ENCODE data around the gene NAT14. TPM values are rescaled to one million over a fixed set of nuclear protein-coding genes. Genes with fewer than 3 reads are reported as not detected.
"Not testable (repeated sequence)": the region's sequence is repeated elsewhere in the genome, so short reads cannot be mapped to it uniquely, and the experiment has no call there.

The NAT14 gene
- total and polyA plus RNA-seq, 8 donors = 4.3 to 22.1 (median 8.7) TPM; not detected in 3

DNA sequence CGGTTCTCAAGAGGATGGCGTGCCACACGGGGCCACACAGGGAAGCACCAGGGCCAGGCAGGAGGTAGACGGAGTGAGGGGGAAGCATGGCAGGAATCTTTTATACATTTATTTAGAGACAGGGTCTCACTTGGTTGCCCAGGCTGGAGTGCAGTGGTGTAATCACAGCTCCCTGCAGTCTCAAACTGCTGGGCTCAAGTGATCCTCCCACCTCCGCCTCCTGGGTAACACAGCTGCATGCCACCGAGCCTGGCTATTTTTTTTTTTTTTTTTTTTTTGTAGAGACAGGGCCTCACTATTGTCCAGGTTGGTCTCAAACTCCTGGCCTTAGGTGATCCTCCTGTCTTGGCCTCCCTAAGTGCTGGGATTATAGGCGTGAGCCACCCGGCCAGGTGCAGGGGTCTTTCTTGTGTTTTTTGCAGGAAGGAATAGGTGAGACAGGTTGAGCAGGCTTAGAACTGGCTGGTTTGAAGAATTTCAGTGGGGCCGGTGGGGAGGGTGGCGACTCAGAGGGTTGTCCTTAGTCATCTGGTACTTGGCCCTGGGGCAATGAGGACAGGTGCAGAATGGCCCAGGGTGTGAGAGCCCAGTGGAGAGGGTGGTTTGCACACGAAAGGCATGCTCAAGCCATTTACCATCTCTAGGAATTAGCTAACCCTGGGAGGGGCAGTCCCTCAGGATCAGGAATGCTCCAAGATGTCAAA lies 10.8 kb downstream of the NAT14 start:
- 71 to 92% (median 82%) methylated on average over 11 of the region's 11 CpGs for WGBS, 5 donors
- no peak for DNase-seq
- H3K9me3 ChIP-seq = no peaks in the 10 kb centered on the region
- TF ChIP-seq POLR2A (IDR thresholded peaks at IDR 0.05) (no peak), POLR2AphosphoS5 (IDR thresholded peaks at IDR 0.05) (no peak), EP300 (IDR thresholded peaks at IDR 0.05) (no peak)
- TF ChIP-seq, protein P1, sequence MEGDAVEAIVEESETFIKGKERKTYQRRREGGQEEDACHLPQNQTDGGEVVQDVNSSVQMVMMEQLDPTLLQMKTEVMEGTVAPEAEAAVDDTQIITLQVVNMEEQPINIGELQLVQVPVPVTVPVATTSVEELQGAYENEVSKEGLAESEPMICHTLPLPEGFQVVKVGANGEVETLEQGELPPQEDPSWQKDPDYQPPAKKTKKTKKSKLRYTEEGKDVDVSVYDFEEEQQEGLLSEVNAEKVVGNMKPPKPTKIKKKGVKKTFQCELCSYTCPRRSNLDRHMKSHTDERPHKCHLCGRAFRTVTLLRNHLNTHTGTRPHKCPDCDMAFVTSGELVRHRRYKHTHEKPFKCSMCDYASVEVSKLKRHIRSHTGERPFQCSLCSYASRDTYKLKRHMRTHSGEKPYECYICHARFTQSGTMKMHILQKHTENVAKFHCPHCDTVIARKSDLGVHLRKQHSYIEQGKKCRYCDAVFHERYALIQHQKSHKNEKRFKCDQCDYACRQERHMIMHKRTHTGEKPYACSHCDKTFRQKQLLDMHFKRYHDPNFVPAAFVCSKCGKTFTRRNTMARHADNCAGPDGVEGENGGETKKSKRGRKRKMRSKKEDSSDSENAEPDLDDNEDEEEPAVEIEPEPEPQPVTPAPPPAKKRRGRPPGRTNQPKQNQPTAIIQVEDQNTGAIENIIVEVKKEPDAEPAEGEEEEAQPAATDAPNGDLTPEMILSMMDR (IDR thresholded peaks at IDR 0.05) = no peak
- H3K4me3 ChIP-seq = no peak overlapping the region
- peaks cover 0 to 52% (median 23%) of the 10 kb centered on the region in 4 donors for H3K4me1 ChIP-seq
- H3K27ac ChIP-seq = no peak overlapping the region
- peaks cover 0 to 40% (median 9%) of the 10 kb centered on the region in 3 donors for H3K27me3 ChIP-seq
- intact Hi-C loops (cut with DNase I; ENCODE audit: low total_unique reads) = loop anchor here (10.0 kb wide), 2 partner anchors 211 to 351 kb away; partner anchors contain the start of genes BRSK1, HSPBP1 and TNNT1
- H3K36me3 ChIP-seq = peaks cover 0 to 28% (median 11%) of the 10 kb centered on the region in 4 donors

DNA sequence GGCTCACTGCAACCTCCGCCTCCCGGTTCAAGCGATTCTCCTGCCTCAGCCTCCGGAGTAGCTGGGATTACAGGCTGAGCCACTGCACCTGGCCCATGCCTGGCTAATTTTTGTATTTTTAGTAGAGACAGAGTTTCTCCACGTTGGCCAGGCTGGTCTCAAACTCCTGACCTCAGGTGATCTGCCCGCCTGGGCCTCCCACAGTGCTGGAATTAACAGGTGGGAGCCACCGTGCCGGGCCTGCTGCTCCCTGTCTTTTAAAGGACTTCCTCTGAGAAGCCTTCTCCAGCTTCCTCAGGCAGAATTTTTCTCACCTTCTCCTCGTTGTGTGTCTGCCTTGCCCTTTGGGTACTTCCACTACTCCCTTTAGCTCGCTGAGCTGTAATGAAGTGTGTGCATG lies 11.8 kb downstream of the NAT14 start:
- Histone ChIP-seq H3K27me3 (peaks cover 0 to 30% (median 9%) of the 10 kb centered on the region in 3 donors), H3K36me3 (peaks cover 0 to 38% (median 15%) of the 10 kb centered on the region in 4 donors), H3K4me1 (peaks cover 0 to 42% (median 13%) of the 10 kb centered on the region in 4 donors)
- not testable (repeated sequence) for DNase-seq, H3K4me3 ChIP-seq, H3K9me3 ChIP-seq, H3K27ac ChIP-seq
- 76 to 83% (median 77%) methylated on average over 10 of the region's 10 CpGs for WGBS, 5 donors
- intact Hi-C loops (cut with DNase I; ENCODE audit: low total_unique reads) = loop anchor here (10.0 kb wide), 2 partner anchors 212 to 352 kb away; partner anchors contain the start of genes BRSK1, HSPBP1 and TNNT1

DNA sequence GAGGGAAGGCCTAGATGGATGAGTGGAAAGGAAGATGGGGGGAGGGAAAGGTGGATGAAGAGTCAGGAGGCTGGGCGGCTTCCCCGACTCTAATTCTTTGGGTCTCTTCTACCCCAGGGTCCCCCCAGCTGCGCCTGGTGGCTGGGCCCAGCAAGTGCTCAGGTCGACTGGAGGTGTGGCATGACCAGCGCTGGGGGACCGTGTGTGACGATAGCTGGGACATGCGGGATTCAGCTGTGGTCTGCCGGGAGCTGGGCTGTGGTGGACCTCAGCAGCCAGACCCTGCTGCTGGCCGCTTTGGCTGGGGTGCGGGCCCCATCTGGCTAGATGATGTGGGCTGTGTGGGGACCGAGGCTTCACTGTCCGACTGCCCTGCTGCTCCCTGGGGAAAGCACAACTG lies 12.8 kb downstream of the NAT14 start:
- peaks cover 0 to 21% (median 9%) of the 10 kb centered on the region in 3 donors for H3K27me3 ChIP-seq
- no peak overlapping the region for H3K27ac ChIP-seq
- H3K4me3 ChIP-seq = no peak overlapping the region
- H3K36me3 ChIP-seq = peaks cover 0 to 39% (median 15%) of the 10 kb centered on the region in 4 donors
- no peak for DNase-seq
- no peaks in the 10 kb centered on the region for H3K9me3 ChIP-seq
- intact Hi-C loops (cut with DNase I; ENCODE audit: low total_unique reads) = loop anchor here (10.0 kb wide), 2 partner anchors 213 to 353 kb away; partner anchors contain the start of genes BRSK1, HSPBP1 and TNNT1
- peaks cover 0 to 32% (median 7%) of the 10 kb centered on the region in 4 donors for H3K4me1 ChIP-seq
- TF ChIP-seq, protein P1 (IDR thresholded peaks at IDR 0.05) = no peak
- TF ChIP-seq POLR2AphosphoS5 (IDR thresholded peaks at IDR 0.05) (no peak), POLR2A (IDR thresholded peaks at IDR 0.05) (no peak), EP300 (IDR thresholded peaks at IDR 0.05) (no peak)
- 76 to 85% (median 83%) methylated on average over 4 to 13 of the region's 13 CpGs for WGBS, 5 donors

DNA sequence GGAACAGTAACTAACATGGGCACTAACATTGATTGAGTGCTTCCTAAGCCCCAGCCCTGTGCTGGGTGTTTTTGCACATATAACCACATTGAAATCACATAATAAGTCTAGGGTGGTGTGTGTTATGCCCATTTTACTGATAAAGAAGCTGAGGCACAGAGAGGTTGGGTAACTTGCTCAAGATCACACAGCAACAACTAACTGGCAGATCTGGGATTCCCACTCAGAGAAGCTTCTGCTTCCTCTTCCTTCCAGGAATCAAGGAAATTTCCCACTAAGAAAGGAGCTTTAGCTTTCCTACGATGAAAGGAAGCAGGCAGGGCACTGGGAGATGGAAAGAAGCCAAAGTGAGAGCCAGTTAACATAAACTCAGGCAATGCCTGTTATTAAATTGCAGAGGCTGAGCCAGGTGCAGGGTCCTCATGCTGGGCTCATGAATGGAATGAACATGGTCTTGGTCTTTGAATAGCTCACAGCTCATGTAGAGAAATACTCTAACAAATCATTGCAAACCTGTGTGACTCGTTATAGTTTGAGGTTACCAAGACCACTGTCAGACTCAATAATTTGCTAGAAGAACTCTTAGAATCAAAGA lies 13.4 kb downstream of the NAT14 start:
- Histone ChIP-seq H3K4me1 (peaks cover 0 to 28% (median 7%) of the 10 kb centered on the region in 4 donors), H3K27ac (no peak overlapping the region), H3K27me3 (peaks cover 0 to 15% (median 8%) of the 10 kb centered on the region in 3 donors), H3K4me3 (no peak overlapping the region), H3K36me3 (peaks cover 0 to 39% (median 15%) of the 10 kb centered on the region in 4 donors), H3K9me3 (no peaks in the 10 kb centered on the region)
- intact Hi-C loops (cut with DNase I; ENCODE audit: low total_unique reads) = loop anchor here (10.0 kb wide), 2 partner anchors 214 to 354 kb away; partner anchors contain the start of genes BRSK1, HSPBP1 and TNNT1
- WGBS, 5 donors = 29 to 45% (median 41%) methylated on average over 2 of the region's 2 CpGs
- DNase-seq = no peak
- TF ChIP-seq POLR2AphosphoS5 (IDR thresholded peaks at IDR 0.05) = no peak
- no peak for TF ChIP-seq POLR2A (IDR thresholded peaks at IDR 0.05)
- TF ChIP-seq EP300 (IDR thresholded peaks at IDR 0.05) = no peak
- TF ChIP-seq, protein P1 (IDR thresholded peaks at IDR 0.05) = no peak

Measured in stomach (tissue), 9 donors.